HG02759 (cell line): ENCODE data around the gene TLE3.

ENCODE experiments used
- ATAC-seq: cut with Tn5 transposase; IDR thresholded peaks from one replicate; pipeline ENCODE4 v1.9.1; 2021; ENCODE audit warnings: mild to moderate bottlenecking, moderate library complexity; ENCODE audit not compliant: unreplicated experiment

Gene TLE3

GRCh38 chr15:70034596-70034995 is 63.1 kb downstream of the TLE3 start:
- no peak for ATAC-seq

DNA sequence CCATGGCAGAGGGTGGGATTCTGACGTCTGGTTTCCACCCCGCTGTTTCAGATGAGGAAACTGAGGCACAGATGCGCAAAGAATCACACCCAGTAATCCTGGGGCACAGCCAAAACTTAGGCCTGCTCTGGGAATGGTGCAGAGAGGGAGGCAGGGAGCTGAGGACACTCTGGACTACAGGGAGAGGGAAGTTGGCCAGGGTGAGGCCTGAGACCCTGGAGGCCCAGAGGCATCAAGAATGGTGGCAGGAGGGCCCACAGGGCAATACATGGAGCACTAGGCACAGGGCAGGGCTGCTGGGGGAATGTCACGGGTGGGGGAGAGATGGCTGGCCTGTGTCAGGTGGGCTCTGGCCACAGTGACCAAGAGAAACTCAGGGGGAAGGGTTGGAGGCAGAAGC is 63.6 kb downstream of the TLE3 start:
- ATAC-seq, result no peak

DNA sequence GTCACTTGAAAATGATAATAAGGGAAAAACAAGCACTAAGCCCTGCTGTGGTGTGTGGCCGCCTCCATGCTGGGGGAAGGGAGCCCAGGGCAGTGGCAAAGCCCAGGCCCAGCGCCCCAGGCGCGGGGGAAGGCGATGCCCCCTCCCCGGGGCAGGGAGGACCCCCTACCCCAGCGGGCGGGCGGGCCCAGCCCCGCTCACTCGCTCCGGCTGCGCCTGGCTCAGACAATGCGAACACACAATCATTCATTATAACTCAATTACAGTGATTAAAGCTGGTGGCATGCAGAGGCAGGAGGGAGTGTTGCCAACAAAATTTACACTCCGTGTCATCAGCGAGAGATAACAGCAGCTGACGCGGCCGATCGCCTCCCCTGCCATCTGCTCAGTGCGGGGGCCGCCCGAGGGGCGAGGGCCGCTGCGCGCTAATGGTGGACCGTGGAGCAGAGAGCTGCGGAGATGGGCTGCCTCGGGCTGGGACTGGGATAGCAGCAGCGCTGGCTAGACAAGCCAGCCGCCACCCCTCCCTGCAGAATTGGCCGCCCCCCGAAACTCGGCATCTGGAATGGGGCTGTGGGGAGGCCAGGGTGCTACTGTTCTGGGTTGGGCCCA is 64.1 kb downstream of the TLE3 start:
- no peak for ATAC-seq

- no peak for ATAC-seq
These were observed 64.6 kb downstream of the TLE3 start for GRCh38 chr15:70033109-70033508.

- ATAC-seq, result no peak
These were observed 65.2 kb downstream of the TLE3 start for GRCh38 chr15:70032509-70032908.

GRCh38 chr15:70031713-70032112 is 66.0 kb downstream of the TLE3 start:
- ATAC-seq, result no peak

DNA sequence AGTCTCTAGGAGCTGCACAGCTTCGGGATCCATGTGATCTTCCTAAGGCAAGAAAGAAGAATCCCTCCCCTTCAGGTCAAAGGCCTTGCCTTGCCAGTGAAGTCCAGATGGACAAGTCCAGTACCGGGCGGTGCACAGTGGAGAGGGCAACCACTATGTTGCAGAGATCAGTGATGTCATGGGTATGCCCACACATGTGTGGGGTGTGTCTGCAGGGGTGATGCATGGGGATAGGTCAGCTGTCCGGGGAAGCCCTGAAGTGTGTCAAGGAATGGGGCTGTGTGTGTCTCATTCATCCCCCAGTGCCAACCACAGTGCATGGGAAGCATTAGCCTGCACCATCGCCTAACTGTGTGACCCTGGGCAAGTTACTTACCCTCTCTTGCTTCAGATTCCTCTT is 66.5 kb downstream of the TLE3 start:
- no peak for ATAC-seq

- ATAC-seq, result no peak
These were observed 66.9 kb downstream of the TLE3 start for GRCh38 chr15:70030851-70031250.

GRCh38 chr15:70029297-70029701 is 68.4 kb downstream of the TLE3 start:
- ATAC-seq, result no peak

- no peak for ATAC-seq
These were observed 70.2 kb downstream of the TLE3 start for GRCh38 chr15:70027518-70027917.

DNA sequence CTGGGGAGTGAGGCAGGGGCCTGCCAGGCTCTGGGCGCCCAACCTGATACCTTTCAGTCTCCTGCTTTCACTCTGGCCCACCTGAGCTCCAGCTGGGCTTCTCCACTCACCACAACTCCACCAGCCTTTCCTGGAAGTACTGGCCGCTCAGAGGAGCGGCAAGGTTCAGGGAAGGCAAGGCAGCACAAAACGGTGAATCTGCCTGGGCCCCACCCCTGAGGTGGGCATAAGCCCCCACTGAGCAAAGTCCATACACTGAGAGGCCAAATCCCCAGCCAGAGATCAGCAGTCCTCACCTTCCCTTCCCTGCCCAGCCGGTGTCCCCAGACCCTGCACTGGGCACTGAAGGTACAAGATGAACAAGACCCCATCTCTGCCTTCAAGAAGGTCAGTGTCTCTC is 70.7 kb downstream of the TLE3 start:
- no peak for ATAC-seq

DNA sequence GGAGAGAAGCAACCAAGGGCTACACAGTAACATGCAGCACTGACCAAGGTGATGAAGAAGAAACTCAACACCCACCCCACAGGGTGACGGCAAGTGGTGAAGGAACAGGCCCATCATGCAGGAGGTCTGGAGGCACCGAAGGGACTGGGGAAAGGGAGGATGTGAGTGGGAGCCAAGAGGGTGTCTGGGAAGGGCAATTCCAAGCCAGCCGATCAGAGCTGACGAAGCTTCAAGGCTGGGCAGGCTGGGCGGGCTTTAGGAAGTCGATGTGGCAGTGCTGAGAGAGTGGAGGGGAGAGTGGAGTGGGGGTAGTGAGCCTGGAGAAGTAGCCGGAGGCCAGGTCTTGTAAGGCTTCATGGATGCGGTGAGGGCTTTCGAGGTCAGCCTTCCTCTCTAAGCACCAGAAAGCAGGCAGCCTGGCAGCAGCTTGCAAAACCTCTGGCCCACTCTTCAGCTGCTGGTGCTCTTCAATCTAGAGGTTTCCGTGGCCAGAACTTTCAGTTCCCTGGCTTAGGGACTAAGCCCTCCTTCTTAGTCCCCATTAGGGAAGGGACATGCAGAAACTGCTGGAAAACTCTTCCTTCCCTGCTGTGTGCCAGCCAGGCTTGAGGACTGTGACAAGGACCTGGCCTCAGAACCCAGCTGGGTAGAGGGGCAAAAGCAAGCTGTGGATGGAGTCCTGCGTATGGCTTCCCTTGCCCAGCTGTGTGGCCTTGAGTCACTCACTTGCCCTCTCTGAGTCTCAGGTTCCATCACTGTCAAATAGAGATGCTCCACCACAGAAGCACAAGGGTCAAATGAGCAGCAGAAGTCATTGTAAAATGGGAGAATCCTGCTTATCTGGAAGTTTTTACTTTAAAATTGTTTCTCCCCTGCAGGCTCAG is 72.1 kb downstream of the TLE3 start:
- no peak for ATAC-seq

GRCh38 chr15:70024521-70024920 is 73.2 kb downstream of the TLE3 start:
- no peak for ATAC-seq

DNA sequence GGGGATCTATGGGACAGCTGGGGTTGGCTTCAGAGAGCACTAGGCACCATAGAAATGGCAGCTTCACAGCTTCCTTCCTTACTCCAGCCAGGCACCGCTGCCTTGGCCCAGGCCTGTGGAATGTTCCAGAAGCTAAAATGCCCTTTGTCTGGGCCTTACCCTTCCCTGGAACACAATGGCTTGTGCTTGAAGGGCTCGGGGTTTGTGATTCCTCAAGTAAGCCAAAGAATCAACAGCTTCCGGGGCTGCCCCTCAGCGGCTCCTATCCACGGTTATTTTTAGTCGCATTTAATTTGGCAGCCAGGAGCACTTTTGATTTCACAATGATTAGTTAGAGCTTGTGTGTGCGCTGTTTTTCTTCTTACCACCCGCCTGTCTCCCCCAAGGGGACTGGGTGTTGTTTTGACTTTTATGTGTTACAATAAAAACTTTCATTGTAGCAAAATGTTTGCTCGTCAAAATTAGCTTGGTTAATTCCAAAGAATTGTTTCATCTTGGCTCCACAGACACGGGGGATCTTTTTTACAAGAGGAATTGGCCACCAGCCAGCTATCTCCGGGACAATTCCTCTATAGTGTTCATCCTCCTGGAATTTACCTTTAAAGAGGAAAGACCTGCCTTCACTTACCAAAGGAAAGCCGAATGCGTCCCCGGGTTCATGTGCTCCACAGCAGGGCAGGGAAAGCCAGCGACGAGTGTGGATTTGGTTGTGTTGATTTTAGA is 73.8 kb downstream of the TLE3 start:
- ATAC-seq, result no peak

DNA sequence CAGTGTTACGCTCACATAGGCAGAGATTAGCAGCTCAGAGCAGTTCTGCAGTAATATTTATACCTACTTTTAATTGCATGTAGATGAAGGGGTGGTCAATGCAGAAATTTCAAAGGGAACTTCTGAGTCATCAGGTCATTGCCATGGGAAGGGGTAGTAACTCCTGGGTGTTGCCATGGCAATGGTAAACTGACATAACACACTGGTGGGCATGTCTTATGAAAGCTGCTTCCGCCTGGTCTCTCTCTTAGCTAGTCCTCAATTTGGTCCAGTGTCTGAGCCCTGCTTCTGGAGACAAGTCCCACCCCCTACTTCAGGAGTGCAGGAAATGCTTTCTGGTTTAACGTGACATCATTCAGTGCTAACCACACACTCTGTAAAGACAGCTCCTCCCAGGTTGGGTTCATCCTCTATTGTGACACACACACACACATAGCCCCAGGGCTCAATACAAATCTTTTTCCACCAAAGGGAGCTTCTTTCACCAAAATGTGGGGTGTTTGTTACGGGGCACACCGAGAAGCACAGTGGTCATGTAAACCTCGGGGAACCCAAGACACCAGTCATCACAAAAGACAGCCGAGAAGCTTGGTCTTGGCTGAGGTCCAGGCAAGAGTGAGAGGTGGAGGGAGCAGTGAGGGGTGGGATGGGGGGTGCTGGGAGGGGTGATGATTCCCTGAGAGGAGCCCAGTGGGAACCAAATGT is 74.5 kb downstream of the TLE3 start:
- ATAC-seq, result peak; percentile 85

- no peak for ATAC-seq
These were observed 77.5 kb downstream of the TLE3 start for GRCh38 chr15:70020229-70020628.

GRCh38 chr15:70018646-70019600 is 78.8 kb downstream of the TLE3 start:
- no peak for ATAC-seq

DNA sequence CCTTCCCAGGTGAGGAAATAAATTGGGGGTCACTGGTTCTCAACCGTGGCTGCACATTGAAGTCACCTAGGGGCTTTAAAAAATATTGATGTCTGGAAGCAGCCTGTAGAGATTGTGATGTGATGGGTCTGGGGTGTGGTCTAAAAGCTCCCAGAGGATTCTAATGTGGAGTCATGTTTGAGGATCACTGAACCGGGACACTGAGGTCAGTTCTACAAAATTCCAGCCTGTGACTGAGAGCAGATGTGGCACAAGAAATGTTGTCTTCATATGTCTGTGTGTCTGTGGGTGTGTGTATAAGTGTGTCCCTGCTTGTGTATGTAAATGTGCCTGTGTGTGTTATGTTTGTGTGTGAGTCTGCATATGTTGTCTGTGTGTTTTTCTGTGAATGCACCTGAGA is 79.9 kb downstream of the TLE3 start:
- no peak for ATAC-seq

DNA sequence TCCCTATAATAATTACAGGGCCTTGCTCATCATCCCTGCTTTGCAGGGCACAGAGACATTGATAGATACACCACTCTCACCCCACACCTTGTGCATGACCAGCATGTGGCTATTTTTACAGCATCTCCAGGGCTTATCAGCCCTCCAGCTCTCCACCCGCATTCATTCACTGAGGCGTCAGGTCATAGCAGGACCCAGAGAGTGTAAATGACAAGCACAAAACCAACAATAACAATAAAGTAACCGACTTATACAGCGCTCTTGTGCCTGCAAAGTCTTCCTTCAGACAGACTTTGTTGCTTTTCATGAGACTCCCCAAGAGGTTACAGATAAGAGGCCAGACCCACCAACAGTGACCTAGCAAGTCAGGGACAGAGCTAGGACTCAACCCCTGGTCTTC is 80.7 kb downstream of the TLE3 start:
- ATAC-seq, result no peak

DNA sequence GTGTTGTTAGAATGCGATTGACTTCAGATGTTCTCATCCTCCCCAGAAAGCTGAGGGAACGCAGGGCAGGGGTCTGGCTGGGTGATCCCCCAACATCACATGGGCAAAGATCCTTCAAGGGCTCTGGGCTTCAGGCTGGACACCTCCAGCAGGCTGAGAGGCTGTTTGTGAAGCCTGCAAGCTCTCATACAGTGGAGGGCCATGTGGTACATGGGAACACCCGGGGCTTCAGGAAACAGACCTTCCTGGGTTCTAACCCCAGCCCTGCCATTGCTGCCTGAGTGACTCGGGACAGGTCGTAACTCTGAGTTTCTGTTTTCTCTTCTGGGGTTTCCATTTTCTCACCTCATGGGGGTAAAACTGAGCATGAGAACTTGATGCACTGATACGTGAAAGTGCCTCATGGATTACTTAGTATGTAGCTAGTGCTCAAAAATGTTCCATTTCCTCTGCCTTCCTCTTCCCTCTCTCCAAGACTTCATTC is 81.2 kb downstream of the TLE3 start:
- no peak for ATAC-seq
